ENCODE measurements around the gene RAB3IP.

RAB3IP gene

GRCh38 chr12:69738351-69739286 lies at the start of gene RAB3IP:
RAB3IP (plus strand) TSS chr12:69738860; CDS start chr12:69755409, 16,549 bp downstream.
- peak; percentile 83 to 95 for DNase-seq

- DNase-seq = no peak
Measured at GRCh38 chr12:69689638-69690037, 49.0 kb upstream of the RAB3IP start.

GRCh38 chr12:69694123-69694522 lies 44.5 kb upstream of the RAB3IP start:
- DNase-seq = no peak

GRCh38 chr12:69698054-69698453 lies 40.6 kb upstream of the RAB3IP start:
- DNase-seq = no peak

- peak in 1 of 2 experiments; percentile 2 for DNase-seq
Measured at GRCh38 chr12:69698769-69699540, 39.7 kb upstream of the RAB3IP start, which contains the start of gene BEST3. BEST3 (minus strand) TSS chr12:69699303; CDS start chr12:69697798, 1,505 bp downstream.

GRCh38 chr12:69701826-69702225 lies 36.8 kb upstream of the RAB3IP start:
- DNase-seq = peak; percentile 4 to 29

- DNase-seq = no peak
Measured at GRCh38 chr12:69703146-69703642, 35.5 kb upstream of the RAB3IP start.

- no peak for DNase-seq
Measured at GRCh38 chr12:69704357-69704756, 34.3 kb upstream of the RAB3IP start.

- DNase-seq = no peak
Measured at GRCh38 chr12:69708649-69709048, 30.0 kb upstream of the RAB3IP start.

GRCh38 chr12:69712826-69713225 lies 25.8 kb upstream of the RAB3IP start:
- DNase-seq = no peak

GRCh38 chr12:69714542-69714941 lies 24.1 kb upstream of the RAB3IP start:
- no peak for DNase-seq

GRCh38 chr12:69719336-69720316 lies 19.0 kb upstream of the RAB3IP start:
- peak in 1 of 2 experiments; percentile 14 for DNase-seq

- no peak for DNase-seq
Measured at GRCh38 chr12:69720750-69721149, 17.9 kb upstream of the RAB3IP start.

- DNase-seq = no peak
Measured at GRCh38 chr12:69726922-69727321, 11.7 kb upstream of the RAB3IP start.

- DNase-seq = no peak
Measured at GRCh38 chr12:69732088-69732487, 6.6 kb upstream of the RAB3IP start.

- no peak for DNase-seq
Measured at GRCh38 chr12:69733638-69734037, 5.0 kb upstream of the RAB3IP start.

GRCh38 chr12:69739287-69740191 lies 879 bp downstream of the RAB3IP start:
- peak; percentile 49 to 82 for DNase-seq

GRCh38 chr12:69744109-69744508 lies 5.4 kb downstream of the RAB3IP start:
- no peak for DNase-seq

GRCh38 chr12:69751476-69751875 lies 12.8 kb downstream of the RAB3IP start:
- DNase-seq = no peak

GRCh38 chr12:69755302-69755701 lies 16.6 kb downstream of the RAB3IP start:
- no peak for DNase-seq

Data from NCI-H526 (cell line).